ENCODE measurements around the gene PLD1.
"Not testable (repeated sequence)": the region's sequence is repeated elsewhere in the genome, so short reads cannot be mapped to it uniquely, and the experiment has no call there.

The PLD1 gene

GRCh38 chr3:171663805-171664204, 146.5 kb downstream of the PLD1 start:
- DNase-seq (ENCODE audit: low read depth in 2 of 2): no peak

DNA sequence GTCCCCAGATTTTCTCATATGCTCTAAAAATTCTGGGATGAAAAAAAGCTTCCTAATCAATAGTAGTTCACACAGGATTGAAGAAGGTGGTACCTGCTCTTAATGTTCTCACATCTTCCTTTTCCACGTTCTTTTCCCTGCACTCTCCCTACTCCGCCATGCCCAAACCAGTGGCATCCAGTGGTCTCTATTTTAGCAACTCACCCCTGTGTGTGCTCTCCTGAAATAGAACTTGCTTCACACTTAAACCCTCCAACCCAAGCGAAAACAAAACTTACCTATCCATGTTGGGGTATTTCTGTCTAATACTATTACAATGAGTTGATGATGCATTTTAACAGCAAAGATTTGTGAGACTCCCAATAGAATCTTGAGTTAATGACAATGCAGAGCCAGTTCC, 148.8 kb downstream of the PLD1 start:
- no peak for DNase-seq (ENCODE audit: low read depth in 2 of 2)

DNA sequence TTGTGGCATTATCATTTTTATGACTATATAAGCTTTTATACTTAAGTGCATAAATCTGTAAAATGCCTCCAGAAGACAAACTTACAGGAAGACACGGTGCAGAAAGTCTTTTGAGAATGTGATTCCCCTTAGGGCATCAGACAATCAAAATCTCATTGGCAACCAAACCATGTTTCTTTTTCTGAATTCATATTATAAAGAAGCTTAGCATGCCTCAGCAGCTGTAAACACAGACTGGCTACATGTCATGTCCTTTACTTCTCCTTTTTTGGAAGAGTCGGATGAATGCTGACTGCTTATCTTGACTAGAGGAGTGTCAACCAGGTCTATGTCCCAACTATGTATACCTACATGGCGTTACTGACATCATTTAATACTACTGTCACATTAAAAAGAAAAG, 150.1 kb downstream of the PLD1 start:
- DNase-seq (ENCODE audit: low read depth in 2 of 2): no peak

DNA sequence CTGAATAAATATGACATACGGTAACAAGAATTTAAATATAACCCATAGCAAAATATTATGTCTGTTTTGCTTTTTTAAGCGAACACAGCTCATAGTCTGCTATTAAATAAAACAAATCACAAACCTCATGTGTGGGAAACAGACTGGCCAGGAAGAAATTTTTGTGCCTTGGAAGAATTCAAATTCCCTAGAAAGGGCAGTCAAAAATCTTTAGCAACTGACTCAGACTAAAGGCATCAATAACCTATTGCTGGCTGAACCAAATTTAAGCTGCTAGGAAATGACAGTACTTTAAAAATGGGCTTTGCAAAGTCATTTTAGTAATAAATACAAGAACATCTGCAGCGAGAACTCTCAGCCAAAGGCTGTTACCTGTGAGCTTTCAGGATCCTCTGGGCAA, 151.4 kb downstream of the PLD1 start:
- DNase-seq (ENCODE audit: low read depth in 2 of 2): no peak

- DNase-seq (ENCODE audit: low read depth in 2 of 2): no peak
Measured at GRCh38 chr3:171654809-171655208, 155.5 kb downstream of the PLD1 start.

DNA sequence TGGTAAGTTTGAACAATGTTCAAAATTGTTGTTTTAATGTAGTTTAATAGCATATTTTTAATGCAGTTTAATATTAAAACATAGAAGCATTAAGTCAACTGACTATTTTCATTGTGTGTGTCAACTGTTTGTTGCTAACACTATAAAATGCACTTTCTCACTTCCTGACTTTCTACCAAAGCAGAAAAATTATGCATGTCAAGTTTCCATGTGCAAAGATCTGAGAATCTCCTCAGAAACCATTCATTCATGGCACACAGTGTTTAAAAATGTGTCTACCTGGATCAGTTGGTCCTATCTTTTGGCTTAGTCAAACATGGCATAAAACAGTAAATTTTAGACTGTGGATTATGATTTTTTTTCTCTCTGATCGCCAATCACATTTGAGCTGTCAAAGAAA, 156.0 kb downstream of the PLD1 start:
- DNase-seq (ENCODE audit: low read depth in 2 of 2): no peak

DNA sequence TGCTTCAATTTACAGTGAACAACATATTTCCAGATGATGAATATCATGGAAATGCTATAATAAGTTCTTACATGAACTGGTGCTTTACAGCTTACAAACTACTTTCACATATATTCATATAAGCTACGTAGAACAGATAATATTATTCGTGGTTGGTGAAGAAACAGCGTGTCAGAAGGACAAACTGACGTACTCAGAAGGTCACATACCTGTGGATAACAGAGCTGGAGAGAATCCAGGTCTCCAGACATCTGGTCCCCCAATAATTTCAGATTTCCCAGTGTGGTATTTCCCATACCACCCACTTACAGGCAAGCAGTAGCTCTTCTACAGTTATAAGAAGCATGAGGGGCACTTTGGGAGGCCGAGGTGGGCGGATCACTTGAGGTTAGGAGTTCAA, 156.6 kb downstream of the PLD1 start:
- no peak for DNase-seq (ENCODE audit: low read depth in 2 of 2)

DNA sequence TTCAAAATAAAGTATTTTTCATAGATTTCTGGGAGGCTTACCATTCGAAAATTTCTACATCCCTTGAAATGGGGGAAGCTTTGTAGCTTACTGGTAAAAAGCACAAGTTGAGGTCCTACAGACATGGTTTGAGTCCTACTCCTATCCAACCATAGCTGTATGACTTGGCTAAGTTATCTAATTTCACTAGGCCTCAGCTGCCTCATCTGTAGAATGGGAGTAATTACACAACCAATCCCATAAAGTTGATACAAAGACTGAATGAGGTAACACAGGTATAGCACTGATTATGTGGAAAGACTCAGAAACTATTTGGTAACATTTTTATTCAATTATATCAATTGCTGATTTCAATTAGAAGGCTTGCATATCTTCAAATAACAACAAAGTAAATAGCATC, 157.4 kb downstream of the PLD1 start:
- DNase-seq (ENCODE audit: low read depth in 2 of 2): no peak

GRCh38 chr3:171649911-171650592, 160.2 kb downstream of the PLD1 start:
- no peak for DNase-seq (ENCODE audit: low read depth in 2 of 2)

- DNase-seq (ENCODE audit: low read depth in 2 of 2): no peak
Measured at GRCh38 chr3:171649267-171649666, 161.0 kb downstream of the PLD1 start.

- DNase-seq (ENCODE audit: low read depth in 2 of 2): no peak
Measured at GRCh38 chr3:171648069-171648468, 162.2 kb downstream of the PLD1 start.

- no peak for DNase-seq (ENCODE audit: low read depth in 2 of 2)
Measured at GRCh38 chr3:171646357-171647133, 163.7 kb downstream of the PLD1 start.

GRCh38 chr3:171644681-171645080, 165.6 kb downstream of the PLD1 start:
- no peak for DNase-seq (ENCODE audit: low read depth in 2 of 2)

- DNase-seq (ENCODE audit: low read depth in 2 of 2): no peak
Measured at GRCh38 chr3:171643681-171644080, 166.6 kb downstream of the PLD1 start.

- DNase-seq (ENCODE audit: low read depth in 2 of 2): no peak
Measured at GRCh38 chr3:171643033-171643432, 167.2 kb downstream of the PLD1 start.

GRCh38 chr3:171640520-171641412, 169.5 kb downstream of the PLD1 start:
- DNase-seq (ENCODE audit: low read depth in 2 of 2): no peak

DNA sequence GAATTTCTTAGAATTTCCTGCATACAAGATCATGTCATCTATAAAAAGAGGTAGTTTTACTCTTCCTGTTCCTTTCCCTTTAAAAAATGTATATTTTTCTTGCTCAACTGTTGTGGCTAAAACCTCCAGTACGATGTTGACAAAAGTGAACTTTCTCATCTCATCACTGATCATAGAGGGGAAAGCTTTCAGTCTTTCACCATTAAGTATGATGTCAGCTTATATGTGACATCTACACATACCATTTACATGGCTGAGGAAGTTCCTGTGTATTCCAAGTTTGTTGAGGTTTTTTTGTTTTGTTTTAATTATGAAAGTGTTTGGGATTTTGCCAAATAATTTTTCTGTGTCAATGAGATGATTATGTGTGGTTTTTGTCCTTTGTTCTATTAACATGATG, 173.6 kb downstream of the PLD1 start:
- no peak for DNase-seq (ENCODE audit: low read depth in 2 of 2)

DNA sequence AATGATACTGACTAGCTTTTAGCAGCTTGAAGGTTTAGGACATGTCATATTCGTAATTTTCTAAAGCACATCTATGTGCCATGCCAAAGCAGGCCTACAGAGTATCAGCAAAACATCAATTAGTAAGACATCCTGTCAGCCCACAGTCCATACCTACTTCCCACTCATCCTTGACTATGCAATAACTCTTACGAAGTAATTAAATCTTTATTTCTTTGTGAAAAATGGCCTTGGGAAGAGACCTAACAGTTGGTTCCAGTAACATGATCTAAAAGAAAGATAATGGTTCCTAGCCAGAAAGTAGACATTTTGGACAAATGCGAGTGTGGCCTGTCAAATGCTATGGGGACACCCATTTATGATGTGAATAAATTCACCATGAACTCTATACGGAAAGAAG, 177.5 kb downstream of the PLD1 start:
- no peak for DNase-seq (ENCODE audit: low read depth in 2 of 2)

- not testable (repeated sequence) for DNase-seq (ENCODE audit: low read depth in 2 of 2)
Measured at GRCh38 chr3:171626799-171627198, 183.5 kb downstream of the PLD1 start.

DNA sequence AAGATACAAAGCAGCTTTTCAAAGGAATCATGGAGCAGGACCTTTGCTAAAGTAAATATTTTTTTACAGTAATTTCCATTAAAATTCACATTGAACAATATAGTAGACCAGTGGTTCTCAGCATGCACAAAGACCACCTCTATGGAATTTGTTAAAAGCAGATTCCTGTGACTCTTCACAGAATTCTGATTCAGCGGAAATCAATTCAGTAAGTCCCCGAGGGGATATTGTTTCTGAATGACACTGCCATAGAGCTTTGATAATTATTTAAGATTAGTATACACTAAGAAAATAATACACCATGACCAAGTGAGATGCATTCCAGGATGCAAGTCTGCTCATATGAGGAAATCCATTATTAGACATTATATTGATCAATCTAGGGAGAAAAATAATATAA, 188.2 kb downstream of the PLD1 start:
- no peak for DNase-seq (ENCODE audit: low read depth in 2 of 2)

- DNase-seq (ENCODE audit: low read depth in 2 of 2): no peak
Measured at GRCh38 chr3:171620825-171621434, 189.4 kb downstream of the PLD1 start.

DNA sequence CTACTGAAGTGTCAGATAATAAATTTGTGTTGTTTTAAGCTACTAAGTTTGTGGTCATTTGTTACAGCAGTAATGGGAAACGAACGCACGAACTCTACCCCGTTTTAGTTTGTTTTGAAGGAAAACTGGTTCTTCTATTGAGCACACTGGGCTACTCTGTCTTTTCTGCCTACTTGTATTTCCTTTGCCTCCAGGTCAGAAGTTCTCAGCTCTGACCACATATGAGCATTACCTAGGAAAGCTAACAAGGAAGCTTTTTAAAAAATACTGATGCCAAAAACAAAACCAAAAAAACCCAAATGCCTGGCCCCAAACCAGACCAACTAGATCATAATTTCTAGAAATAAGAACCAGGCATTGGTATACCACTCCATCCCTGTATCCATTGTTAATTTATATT, 193.5 kb downstream of the PLD1 start:
- no peak for DNase-seq (ENCODE audit: low read depth in 2 of 2)

Measured in stimulated activated CD8-positive, alpha-beta memory T cell treated with anti-CD3 and anti-CD28 coated beads, Interleukin-2, amount 100 ng/mL, for 48 hours (primary cell).